GM12878 (cell line): ENCODE data around the gene MMP24. TPM values are rescaled to one million over a fixed set of nuclear protein-coding genes. Genes with fewer than 3 reads are reported as not detected.

Experiments used
- BACH1 ChIP-seq: fragments of 450-650 bp; IDR thresholded peaks from 2 replicates; pipeline ENCODE4 v1.6.1; 2017; ENCODE audit warnings: mild to moderate bottlenecking, borderline replicate concordance
- BCL3 ChIP-seq: IDR thresholded peaks from 2 replicates; pipeline ENCODE4 v1.6.1; 2011; ENCODE audit warnings: borderline replicate concordance, low read depth, mild to moderate bottlenecking, moderate library complexity, low read length; ENCODE audit not compliant: insufficient read depth, poor library complexity, severe bottlenecking
- CEBPB ChIP-seq, 2 experiments: fragments of 150-350 bp in 1 of 2; IDR thresholded peaks; 2 replicates each; pipeline ENCODE4 v1.6.1; 2012 to 2014; ENCODE audit warnings: low read depth in 2 of 2, low read length in 2 of 2, borderline replicate concordance in 1 of 2, inconsistent platforms in 1 of 2
- FOXK2 ChIP-seq: fragments of 450-650 bp; IDR thresholded peaks from 2 replicates; pipeline ENCODE4 v1.6.1; 2017; ENCODE audit warnings: mild to moderate bottlenecking, moderate library complexity
- HCFC1 ChIP-seq: fragments of 150-350 bp; IDR thresholded peaks from 2 replicates; pipeline ENCODE4 v1.6.1; 2014; ENCODE audit warnings: low read length
- HDAC6 ChIP-seq: fragments of 200-600 bp; sonication (generic); IDR thresholded peaks from one replicate; pipeline ENCODE4 v1.8.0; 2017; ENCODE audit warnings: antibody characterized with exemption; ENCODE audit not compliant: unreplicated experiment
- IKZF1 ChIP-seq: fragments of 450-650 bp; conservative IDR thresholded peaks from 2 replicates; pipeline ENCODE4 v1.6.1; 2017; ENCODE audit warnings: antibody characterized with exemption, mild to moderate bottlenecking
- IRF3 ChIP-seq: fragments of 450-650 bp; IDR thresholded peaks from 2 replicates; pipeline ENCODE4 v1.6.1; 2014; ENCODE audit warnings: mild to moderate bottlenecking
- JUND ChIP-seq: IDR thresholded peaks from 2 replicates; pipeline ENCODE4 v1.6.1; 2012; ENCODE audit warnings: low read depth, mild to moderate bottlenecking, low read length, improper control_type of control experiment, moderate library complexity
- NBN ChIP-seq: fragments of 450-650 bp; IDR thresholded peaks from 2 replicates; pipeline ENCODE4 v1.6.1; 2016
- NFIC ChIP-seq: IDR thresholded peaks from 2 replicates; pipeline ENCODE4 v1.6.1; 2012; ENCODE audit warnings: low read depth, mild to moderate bottlenecking, inconsistent platforms, low read length, moderate library complexity
- NFXL1 ChIP-seq: fragments of 450-650 bp; IDR thresholded peaks from 2 replicates; pipeline ENCODE4 v1.6.1; 2017; ENCODE audit warnings: antibody characterized with exemption, mild to moderate bottlenecking, borderline replicate concordance
- NFYB ChIP-seq: IDR thresholded peaks from 2 replicates; pipeline ENCODE4 v1.6.1; 2011; ENCODE audit warnings: low read depth, mild to moderate bottlenecking, low read length, improper control_type of control experiment, moderate library complexity; ENCODE audit not compliant: insufficient read depth
- NR2C1 ChIP-seq: fragments of 450-650 bp; IDR thresholded peaks from 2 replicates; pipeline ENCODE4 v1.6.1; 2017; ENCODE audit warnings: antibody characterized with exemption, mild to moderate bottlenecking, moderate library complexity
- NRF1 ChIP-seq: conservative IDR thresholded peaks from 2 replicates; pipeline ENCODE4 v1.6.1; 2011; ENCODE audit warnings: mild to moderate bottlenecking, low read depth, low read length, improper control_type of control experiment
- PAX8 ChIP-seq: fragments of 450-650 bp; IDR thresholded peaks from 2 replicates; pipeline ENCODE4 v1.6.1; 2017; ENCODE audit warnings: mild to moderate bottlenecking, moderate library complexity
- PBX3 ChIP-seq: IDR thresholded peaks from 2 replicates; pipeline ENCODE4 v1.6.1; 2011; ENCODE audit warnings: mild to moderate bottlenecking, low read depth, low read length, moderate library complexity; ENCODE audit not compliant: insufficient replicate concordance
- RAD21 ChIP-seq: IDR thresholded peaks from 2 replicates; pipeline ENCODE4 v1.6.1; 2011; ENCODE audit warnings: mild to moderate bottlenecking, low read depth, low read length, moderate library complexity; ENCODE audit not compliant: insufficient read depth
- SIX5 ChIP-seq: IDR thresholded peaks from 2 replicates; pipeline ENCODE4 v1.6.1; 2011; ENCODE audit warnings: mild to moderate bottlenecking, low read depth, low read length, moderate library complexity; ENCODE audit not compliant: severe bottlenecking
- SRF ChIP-seq, 2 experiments: IDR thresholded peaks; 2 replicates each; pipeline ENCODE4 v1.6.1; 2011; ENCODE audit warnings: low read depth in 2 of 2, low read length in 2 of 2, mild to moderate bottlenecking in 1 of 2, moderate library complexity in 1 of 2
- YY1 ChIP-seq: IDR thresholded peaks from 2 replicates; pipeline ENCODE4 v1.6.1; 2011; ENCODE audit warnings: low read depth, mild to moderate bottlenecking, low read length
- ZNF24 ChIP-seq: fragments of 450-650 bp; IDR thresholded peaks from 2 replicates; pipeline ENCODE4 v1.6.1; 2017; ENCODE audit warnings: antibody characterized with exemption, mild to moderate bottlenecking
- ZNF274 ChIP-seq: IDR thresholded peaks from one replicate; pipeline ENCODE4 v1.8.0; 2011; ENCODE audit not compliant: insufficient read length, insufficient read depth
- ZNF592 ChIP-seq: fragments of 450-650 bp; IDR thresholded peaks from 2 replicates; pipeline ENCODE4 v1.6.1; 2017; ENCODE audit warnings: mild to moderate bottlenecking, moderate library complexity
- polyA plus RNA-seq, 11 experiments: library from polyadenylated mRNA; depleted of rRNA in 4 of 11; unstranded in 6 of 11; stranded (reverse) in 5 of 11; fragments of >200 nt; fragmentation: Nextera tagmentation in 4 of 11; fragmentation: Illumina TruSeq in 1 of 11; extraction: Ambion mirVana in 4 of 11; extraction: Trizol in 1 of 11; gene quantifications; 1 replicate in 1 of 11; 2 replicates in 10 of 11; pipeline versions ENCODE4 v1.2.1 to v1.2.3, GENCODE V29; 2011 to 2016; ENCODE audit warnings: inconsistent platforms in 2 of 11, missing spikeins in 2 of 11, low read depth in 1 of 11
- total RNA-seq, 4 experiments: library from RNA; depleted of rRNA in 3 of 4; stranded (reverse); fragments of >200 nt in 3 of 4; fragmentation: Illumina TruSeq in 1 of 4; extraction: Trizol in 1 of 4; gene quantifications; 2 replicates each; pipeline versions ENCODE4 v1.2.1 to v1.2.3, GENCODE V29; 2013 to 2021

The MMP24 gene
- total and polyA plus RNA-seq, 10 of the 15 experiments (the other 5 are each of a cell fraction or from before 2014, with no cell fraction given), result 0.01 to 0.11 (median 0.04) TPM; not detected in 5

- no peak for TF ChIP-seq PBX3
- no peak for TF ChIP-seq FOXK2
- TF ChIP-seq HDAC6, result no peak
- peak; percentile 66 for TF ChIP-seq HCFC1
- no peak for TF ChIP-seq ZNF592
- TF ChIP-seq ZNF24, result peak; percentile 83
- TF ChIP-seq SIX5, result no peak
- TF ChIP-seq NFYB, result no peak
- TF ChIP-seq NFIC, result no peak
- TF ChIP-seq CEBPB (IDR thresholded peaks at IDR 0.05; ENCODE audit: borderline replicate concordance in 1 of 2, low read depth in 2 of 2, low read length in 2 of 2), result no peak
- no peak for TF ChIP-seq BACH1
- no peak for TF ChIP-seq NRF1
- no peak for TF ChIP-seq BCL3
- peak; percentile 77 for TF ChIP-seq IKZF1
- TF ChIP-seq NBN, result no peak
- TF ChIP-seq NR2C1, result peak; percentile 68
- no peak for TF ChIP-seq NFXL1
- peak; percentile 75; the same call in 1 of the 2 replicates for TF ChIP-seq YY1
- no peak for TF ChIP-seq IRF3
- TF ChIP-seq SRF (IDR thresholded peaks at IDR 0.05; ENCODE audit: low read depth in 2 of 2, low read length in 2 of 2), result peak; percentile 93 to 98
- no peak for TF ChIP-seq JUND
- no peak for TF ChIP-seq ZNF274
- TF ChIP-seq PAX8, result no peak
- TF ChIP-seq RAD21, result no peak
Observed at GRCh38 chr20:35284267-35284991, 57.9 kb downstream of the MMP24 start, which contains the start of gene EIF6 (continued).
